ENCODE measurements around the gene KIF21B.

DNA sequence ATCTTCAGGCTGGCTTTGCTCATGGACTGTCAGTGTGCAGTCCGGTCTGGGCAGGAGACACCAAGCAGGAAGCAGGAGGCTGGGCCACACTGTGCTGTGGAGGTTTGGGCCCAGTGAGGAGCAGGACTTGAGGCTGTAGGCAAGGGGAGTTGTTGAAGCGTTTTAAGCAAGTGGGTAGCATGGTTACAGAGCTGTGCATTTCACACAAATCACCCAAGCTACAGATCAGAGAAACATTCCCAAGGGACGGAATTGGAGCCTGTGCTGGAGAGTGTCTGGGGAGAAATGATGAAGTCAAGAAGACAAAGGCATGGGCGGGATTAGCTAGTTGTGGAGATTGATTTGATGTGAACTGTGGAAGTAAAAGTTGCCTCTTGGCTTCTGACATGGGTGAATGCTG, 60.9 kb downstream of the KIF21B start:
- TF ChIP-seq CTCF (IDR thresholded peaks at IDR 0.05), result no peak
- no peak for TF ChIP-seq POLR2A (IDR thresholded peaks at IDR 0.05)
